ENCODE measurements around the gene LTBP1. TPM values are rescaled to one million over a fixed set of nuclear protein-coding genes. Genes with fewer than 3 reads are reported as not detected.
A peak's percentile ranks its signal among the peaks of the same experiment; 100 is the strongest.

Gene LTBP1
- total RNA-seq, 1 experiment from 2014 or later: 28.5 TPM

DNA sequence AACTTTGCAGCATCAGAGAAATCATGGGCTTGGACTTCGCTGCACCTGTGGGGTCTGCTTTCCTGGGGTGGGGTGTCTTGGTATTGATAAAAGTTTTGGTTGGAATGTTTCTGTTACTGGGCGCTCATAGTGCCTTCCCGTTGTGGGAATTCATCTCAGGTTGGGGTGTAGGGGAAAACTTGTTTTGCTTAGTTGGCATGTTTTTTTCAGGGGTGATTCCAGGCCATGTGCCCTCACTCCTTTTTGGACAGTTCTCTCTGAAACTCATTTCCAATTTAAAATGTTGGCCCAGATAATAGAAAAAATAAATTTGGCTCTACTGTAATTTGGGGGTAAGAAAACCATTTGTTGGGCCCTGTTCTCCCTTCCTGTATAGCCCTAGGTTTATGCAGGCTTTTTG is 1.5 kb downstream of the LTBP1 start:
- Histone ChIP-seq H3K14ac (ENCODE audit: insufficient read depth, low read length) (no peak overlapping the region), H3K27ac (ENCODE audit: insufficient read length, low read depth, low read length) (no peak overlapping the region), H3K4ac (ENCODE audit: low read depth, low read length) (no peak overlapping the region), H3K4me1 (ENCODE audit: insufficient read depth, low read length) (peaks cover 2% of the 10 kb centered on the region; the same call in 1 of the 2 replicates), H3K56ac (ENCODE audit: insufficient read length, low read depth, low read length) (no peak overlapping the region), H4K91ac (ENCODE audit: insufficient read length, low read depth, low read length) (no peak overlapping the region), H4K5ac (ENCODE audit: insufficient read length, low read depth, low read length) (no peak overlapping the region), H3K79me2 (ENCODE audit: insufficient read depth, low read length) (no peaks in the 10 kb centered on the region), H2AK5ac (ENCODE audit: insufficient read length, low read length) (no peak overlapping the region), H3T11ph (ENCODE audit: low read length) (no peak overlapping the region), H3K9me3 (ENCODE audit: control insufficient read depth, low read depth, low read length) (no peaks in the 10 kb centered on the region), H3K79me1 (ENCODE audit: insufficient read depth, low read depth, low read length, poor library complexity, severe bottlenecking) (no peaks in the 10 kb centered on the region), H3K4me2 (ENCODE audit: insufficient read depth, insufficient read length, low read length) (peak overlapping the region; percentile 53), H3K23me2 (ENCODE audit: insufficient read length, low read depth, low read length, poor library complexity, severe bottlenecking) (peaks cover 3% of the 10 kb centered on the region), H2BK5ac (ENCODE audit: insufficient read length, low read length) (no peak overlapping the region), H2BK12ac (ENCODE audit: insufficient read length, low read depth, low read length) (no peak overlapping the region), H2BK120ac (ENCODE audit: low read depth, low read length, poor library complexity, severe bottlenecking) (no peak overlapping the region), H3K18ac (ENCODE audit: insufficient read length, low read depth, low read length) (no peak overlapping the region), H4K20me1 (ENCODE audit: control insufficient read depth, insufficient read depth, insufficient read length) (no peaks in the 10 kb centered on the region), H2BK20ac (ENCODE audit: low read depth, low read length, poor library complexity, severe bottlenecking) (no peak overlapping the region), H3K23ac (ENCODE audit: insufficient read length, low read depth, low read length) (no peak overlapping the region), H4K8ac (replicated peaks; ENCODE audit: insufficient read length, low read depth, low read length) (no peak overlapping the region), H2AFZ (ENCODE audit: low read length) (no peak overlapping the region), H2BK15ac (ENCODE audit: low read depth, low read length) (no peak overlapping the region), H3K9ac (ENCODE audit: extremely low read depth, insufficient read length, low read length) (no peak overlapping the region), H3K27me3 (ENCODE audit: insufficient read depth, low read length) (no peaks in the 10 kb centered on the region)
- peaks cover 0 to 5% (median 0%) of the 10 kb centered on the region in 3 experiments; a peak in 4 of 7 replicates for H3K36me3 Mint-ChIP-seq (ENCODE audit: insufficient read depth in 1 of 3, low read depth in 3 of 3)
- H3K27ac Mint-ChIP-seq: no peak overlapping the region
- no CpG with 5 or more reads among the region's 3 CpGs for WGBS (ENCODE audit: extremely low coverage, insufficient read length, low lambda C conversion rate)
- TF ChIP-seq, protein P1, sequence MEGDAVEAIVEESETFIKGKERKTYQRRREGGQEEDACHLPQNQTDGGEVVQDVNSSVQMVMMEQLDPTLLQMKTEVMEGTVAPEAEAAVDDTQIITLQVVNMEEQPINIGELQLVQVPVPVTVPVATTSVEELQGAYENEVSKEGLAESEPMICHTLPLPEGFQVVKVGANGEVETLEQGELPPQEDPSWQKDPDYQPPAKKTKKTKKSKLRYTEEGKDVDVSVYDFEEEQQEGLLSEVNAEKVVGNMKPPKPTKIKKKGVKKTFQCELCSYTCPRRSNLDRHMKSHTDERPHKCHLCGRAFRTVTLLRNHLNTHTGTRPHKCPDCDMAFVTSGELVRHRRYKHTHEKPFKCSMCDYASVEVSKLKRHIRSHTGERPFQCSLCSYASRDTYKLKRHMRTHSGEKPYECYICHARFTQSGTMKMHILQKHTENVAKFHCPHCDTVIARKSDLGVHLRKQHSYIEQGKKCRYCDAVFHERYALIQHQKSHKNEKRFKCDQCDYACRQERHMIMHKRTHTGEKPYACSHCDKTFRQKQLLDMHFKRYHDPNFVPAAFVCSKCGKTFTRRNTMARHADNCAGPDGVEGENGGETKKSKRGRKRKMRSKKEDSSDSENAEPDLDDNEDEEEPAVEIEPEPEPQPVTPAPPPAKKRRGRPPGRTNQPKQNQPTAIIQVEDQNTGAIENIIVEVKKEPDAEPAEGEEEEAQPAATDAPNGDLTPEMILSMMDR (conservative IDR thresholded peaks at IDR 0.05): no peak
- no peak for DNase-seq
- peaks cover 8% of the 10 kb centered on the region for H3K27me3 Mint-ChIP-seq (ENCODE audit: low read depth)
- H3K4me3 Mint-ChIP-seq: peak overlapping the region; percentile 59 to 76
- H3K4me1 Mint-ChIP-seq: peaks cover 18 to 20% of the 10 kb centered on the region in 2 experiments
- peaks cover 0 to 3% of the 10 kb centered on the region in 2 experiments; a peak in 2 of 5 replicates for H3K9me3 Mint-ChIP-seq
